Heart left ventricle (tissue), 16 donors: ENCODE measurements around the gene AIPL1. TPM values are rescaled to one million over a fixed set of nuclear protein-coding genes. Genes with fewer than 3 reads are reported as not detected.

Experiments
- ATAC-seq, 4 donors: fragments of 200-7000 bp; cut with Tn5 transposase; one replicate each; pipeline ENCODE4 v1.9.1; 2020 to 2022; ENCODE audit warnings: moderate library complexity in 4 of 4, mild to moderate bottlenecking in 3 of 4, moderate number of reproducible peaks in 1 of 4
- DNase-seq, 5 donors: peaks; one replicate each; pipeline ENCODE4 v3.0.0-alpha.2; 2020
- H3K27ac ChIP-seq, 12 donors: fragments of 200-600 bp; sonication (generic) in 4 of 12; one replicate each; pipeline versions ENCODE4 v1.5.0 to v1.8.0; 2016 to 2022; ENCODE audit warnings: mild to moderate bottlenecking in 2 of 12
- H3K27me3 ChIP-seq, 9 donors: fragments of 200-600 bp; sonication (generic) in 2 of 9; one replicate each; pipeline versions ENCODE4 v1.5.1 to v1.8.0; 2016 to 2022; ENCODE audit warnings: mild to moderate bottlenecking in 3 of 9
- H3K36me3 ChIP-seq, 9 donors: fragments of 200-600 bp; sonication (generic) in 2 of 9; one replicate each; pipeline versions ENCODE4 v1.5.0 to v1.8.0; 2018 to 2022; ENCODE audit warnings: mild to moderate bottlenecking in 2 of 9
- H3K4me1 ChIP-seq, 12 donors: fragments of 200-600 bp; sonication (generic) in 4 of 12; one replicate each; pipeline versions ENCODE4 v1.5.0 to v1.8.0; 2016 to 2022; ENCODE audit warnings: mild to moderate bottlenecking in 3 of 12
- H3K4me3 ChIP-seq, 12 donors: fragments of 200-600 bp; sonication (generic) in 4 of 12; one replicate each; pipeline versions ENCODE4 v1.5.0 to v1.8.0; 2017 to 2022; ENCODE audit warnings: mild to moderate bottlenecking in 9 of 12, moderate library complexity in 4 of 12
- H3K9me3 ChIP-seq, 12 donors: fragments of 200-600 bp; sonication (generic) in 4 of 12; one replicate each; pipeline versions ENCODE4 v1.5.0 to v1.8.0; 2016 to 2022; ENCODE audit warnings: mild to moderate bottlenecking in 1 of 12
- POLR2A ChIP-seq, 2 donors: fragments of 450-650 bp; IDR thresholded peaks; one replicate each; pipeline ENCODE4 v1.6.1; 2017; ENCODE audit warnings: antibody characterized with exemption in 2 of 2, mild to moderate bottlenecking in 2 of 2, moderate library complexity in 2 of 2
- WGBS, 4 donors: extraction: QIAGEN DNeasy Blood & Tissue Kit in 2 of 4; methylation state at CpG; one replicate each; pipeline versions ENCODE4 v1.1.5 to v1.1.7; 2013 to 2018; 5-methylcytosine and 5-hydroxymethylcytosine counted together
- intact Hi-C, 10 donors: fragments of 100-400 bp; cut with DNase I; formaldehyde crosslinking; loops; one replicate each; pipeline versions ENCODE4 v1.11.1 to v1.14.2; 2022
- polyA plus RNA-seq, 2 donors: library from polyadenylated mRNA; stranded (reverse); fragments of 200-250 nt; gene quantifications; one replicate each; pipeline ENCODE4 v1.2.3, GENCODE V29; 2013
- total RNA-seq, 9 donors: library from RNA; depleted of rRNA in 2 of 9; stranded (reverse); fragments of >200 nt in 2 of 9; fragmentation: NEBNext Ultra II Directional in 3 of 9; extraction: Animal tissue kit (Norgen Biotek cat#: 25700) in 3 of 9; gene quantifications; one replicate each; pipeline versions ENCODE4 v1.1.0 to v1.2.4, GENCODE V29; 2016 to 2023
- TF ChIP-seq, protein P1 (sequence below), 12 donors: fragments of 200-600 bp; sonication (generic) in 4 of 12; IDR thresholded peaks; one replicate each; pipeline versions ENCODE4 v1.5.0 to v1.8.0; 2018 to 2022; ENCODE audit warnings: antibody characterized with exemption in 12 of 12, mild to moderate bottlenecking in 5 of 12
- donor health status: ischemic (EF 13 %, LVEDD 7.1; RV severe dilation, severe dysfunction).
- donor health status: healthy with polysubstance abuse.
- donor health status: DM: no; HTN: yes; CAD: no.
- donor health status: DM: no; HTN: no; CAD: no.
- donor health status: ischemic (EF 25% LVEDD 6.9; RV normal size, moderate dysfunction).
- donor health status: ischemic (EF 25% LVEDD 5.7; RV mildly dilated, moderate dysfunction).
- donor health status: healthy.
- donor health status: DM: yes; HTN: yes; CAD: no.
- donor health status: ischemic (EF 35%, LVEDD 5.7; RV mildly dilated, moderate dysfunction).
- donor health status: nonischemic (EF 11% LVEDD 7.7; RV severe dilation, severe dysfunction).
- donor health status: DM: yes; HTN: yes; CAD: no.
- donor health status: PGD.
- donor health status: ischemic (EF 29% LVEDD 5.4; RV normal size, mild dysfunction).
- donor health status: nonischemic (EF 23%, LVEDD 6.1; RV moderate dilation, normal function).

The AIPL1 gene
- total and polyA plus RNA-seq, 11 donors: not detected

DNA sequence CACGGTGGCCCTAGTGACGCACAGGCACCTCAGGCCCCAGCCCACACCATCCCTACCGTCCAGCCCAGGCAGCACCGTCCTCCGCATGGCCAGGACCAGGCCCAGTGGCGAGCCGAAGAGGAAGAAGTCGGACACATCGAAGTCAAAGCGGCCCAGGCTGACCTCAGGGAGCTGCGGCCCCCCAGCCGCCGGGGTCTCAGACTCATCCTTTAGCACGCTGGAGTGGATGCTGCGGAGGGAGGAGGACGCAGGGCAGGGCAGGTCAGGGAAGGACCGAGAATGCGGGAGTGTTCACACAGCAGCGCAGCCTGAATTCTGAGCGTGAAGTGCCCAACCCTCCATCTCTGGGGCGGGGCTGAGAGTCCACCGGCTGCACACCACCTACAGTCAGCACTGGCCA is 39.5 kb upstream of the AIPL1 start:
- WGBS, 4 donors: 83 to 91% (median 89%) methylated on average over 22 of the region's 22 CpGs
- Histone ChIP-seq H3K36me3 (no peaks in the 10 kb centered on the region), H3K27me3 (no peaks in the 10 kb centered on the region), H3K4me1 (no peaks in the 10 kb centered on the region), H3K27ac (no peak overlapping the region), H3K4me3 (no peak overlapping the region), H3K9me3 (no peaks in the 10 kb centered on the region)
- intact Hi-C loops: loop anchor here in 5 of 10 donors (10.0 kb wide), 3 partner anchors 70 to 100 kb away; partner anchors contain the start of gene PITPNM3 (in 2 of the 5)
- no peak for ATAC-seq
- TF ChIP-seq, protein P1, sequence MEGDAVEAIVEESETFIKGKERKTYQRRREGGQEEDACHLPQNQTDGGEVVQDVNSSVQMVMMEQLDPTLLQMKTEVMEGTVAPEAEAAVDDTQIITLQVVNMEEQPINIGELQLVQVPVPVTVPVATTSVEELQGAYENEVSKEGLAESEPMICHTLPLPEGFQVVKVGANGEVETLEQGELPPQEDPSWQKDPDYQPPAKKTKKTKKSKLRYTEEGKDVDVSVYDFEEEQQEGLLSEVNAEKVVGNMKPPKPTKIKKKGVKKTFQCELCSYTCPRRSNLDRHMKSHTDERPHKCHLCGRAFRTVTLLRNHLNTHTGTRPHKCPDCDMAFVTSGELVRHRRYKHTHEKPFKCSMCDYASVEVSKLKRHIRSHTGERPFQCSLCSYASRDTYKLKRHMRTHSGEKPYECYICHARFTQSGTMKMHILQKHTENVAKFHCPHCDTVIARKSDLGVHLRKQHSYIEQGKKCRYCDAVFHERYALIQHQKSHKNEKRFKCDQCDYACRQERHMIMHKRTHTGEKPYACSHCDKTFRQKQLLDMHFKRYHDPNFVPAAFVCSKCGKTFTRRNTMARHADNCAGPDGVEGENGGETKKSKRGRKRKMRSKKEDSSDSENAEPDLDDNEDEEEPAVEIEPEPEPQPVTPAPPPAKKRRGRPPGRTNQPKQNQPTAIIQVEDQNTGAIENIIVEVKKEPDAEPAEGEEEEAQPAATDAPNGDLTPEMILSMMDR (IDR thresholded peaks at IDR 0.05): no peak
- TF ChIP-seq POLR2A (IDR thresholded peaks at IDR 0.05): no peak
- DNase-seq: no peak

DNA sequence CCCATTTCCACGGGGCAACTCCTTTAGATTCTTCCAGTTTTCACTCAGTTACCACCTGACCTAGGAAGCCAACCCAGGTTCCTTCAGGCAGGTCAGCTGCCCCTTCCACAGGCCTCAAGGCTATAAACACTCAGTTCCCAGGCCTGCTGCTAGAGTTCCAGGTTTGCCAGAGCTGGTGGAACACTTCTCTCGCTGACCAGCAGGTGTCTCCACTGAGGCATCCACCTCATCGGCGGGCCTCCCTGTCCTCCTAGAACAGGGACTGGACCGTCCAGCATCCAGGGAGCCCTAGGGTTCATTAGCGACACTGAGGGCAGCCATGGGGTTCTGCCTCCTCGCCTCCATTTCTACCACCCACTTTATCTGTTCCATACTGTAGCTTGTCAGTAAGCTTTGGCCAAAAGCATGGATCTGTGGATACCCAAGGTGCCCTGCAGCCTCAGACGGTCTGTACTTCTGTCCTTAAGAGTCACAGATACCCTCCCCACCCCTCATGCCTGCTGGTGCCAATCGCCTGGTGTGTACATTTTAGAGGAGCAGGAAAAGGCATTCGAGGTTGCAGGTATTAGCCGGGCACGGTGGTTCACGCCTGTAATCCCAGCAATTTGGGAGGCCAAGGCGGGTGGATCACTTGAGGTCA is 38.3 kb upstream of the AIPL1 start:
- intact Hi-C loops: loop anchor here in 6 of 10 donors (2.0 to 10.0 kb wide), 4 partner anchors 72 to 102 kb away; partner anchors contain the start of gene PITPNM3 (in 2 of the 6)
- TF ChIP-seq POLR2A (IDR thresholded peaks at IDR 0.05): no peak
- TF ChIP-seq, protein P1 (IDR thresholded peaks at IDR 0.05): peak; percentile 86 to 96 (median 92)
- DNase-seq (peak; percentile 61 to 81 (median 70)), ATAC-seq (peak in 3 of 4 donors; percentile 73 to 82 (median 78))
- 45 to 65% (median 47%) methylated on average over 10 to 14 of the region's 14 CpGs for WGBS, 4 donors
- Histone ChIP-seq H3K4me3 (no peak overlapping the region), H3K36me3 (no peaks in the 10 kb centered on the region), H3K9me3 (no peaks in the 10 kb centered on the region), H3K27ac (no peak overlapping the region), H3K27me3 (no peaks in the 10 kb centered on the region), H3K4me1 (no peaks in the 10 kb centered on the region)

DNA sequence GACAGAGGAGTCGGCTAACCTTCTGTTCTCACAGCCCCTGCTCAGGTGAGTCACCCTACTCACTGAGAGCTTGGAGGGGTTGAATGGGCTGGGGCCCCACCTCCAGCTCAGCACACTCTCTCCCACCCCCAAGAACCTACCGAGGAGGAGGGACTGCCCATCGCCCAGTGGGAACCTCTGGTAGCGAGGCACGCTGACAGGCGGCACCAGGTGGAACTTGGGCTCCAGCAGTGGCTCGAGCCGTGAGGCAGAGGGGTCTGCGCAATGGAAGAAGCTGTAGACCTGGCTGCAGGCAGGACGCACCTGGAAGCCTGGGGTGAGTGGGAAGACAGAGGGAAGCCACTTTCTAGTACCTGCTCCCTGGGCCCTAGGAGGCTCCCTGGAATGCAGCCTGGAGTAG is 37.6 kb upstream of the AIPL1 start:
- Histone ChIP-seq H3K27ac (no peak overlapping the region), H3K4me3 (no peak overlapping the region), H3K27me3 (no peaks in the 10 kb centered on the region), H3K9me3 (peaks cover 0 to 3% (median 0%) of the 10 kb centered on the region in 12 donors), H3K4me1 (no peaks in the 10 kb centered on the region), H3K36me3 (no peaks in the 10 kb centered on the region)
- ATAC-seq (peak in 1 of 4 donors; percentile 10), DNase-seq (no peak)
- no peak for TF ChIP-seq POLR2A (IDR thresholded peaks at IDR 0.05)
- intact Hi-C loops: loop anchor here in 6 of 10 donors (2.0 to 10.0 kb wide), 4 partner anchors 72 to 102 kb away; partner anchors contain the start of gene PITPNM3 (in 2 of the 6)
- whole genome bisulfite sequencing, 4 donors: 92 to 98% (median 95%) methylated on average over 9 to 10 of the region's 10 CpGs

DNA sequence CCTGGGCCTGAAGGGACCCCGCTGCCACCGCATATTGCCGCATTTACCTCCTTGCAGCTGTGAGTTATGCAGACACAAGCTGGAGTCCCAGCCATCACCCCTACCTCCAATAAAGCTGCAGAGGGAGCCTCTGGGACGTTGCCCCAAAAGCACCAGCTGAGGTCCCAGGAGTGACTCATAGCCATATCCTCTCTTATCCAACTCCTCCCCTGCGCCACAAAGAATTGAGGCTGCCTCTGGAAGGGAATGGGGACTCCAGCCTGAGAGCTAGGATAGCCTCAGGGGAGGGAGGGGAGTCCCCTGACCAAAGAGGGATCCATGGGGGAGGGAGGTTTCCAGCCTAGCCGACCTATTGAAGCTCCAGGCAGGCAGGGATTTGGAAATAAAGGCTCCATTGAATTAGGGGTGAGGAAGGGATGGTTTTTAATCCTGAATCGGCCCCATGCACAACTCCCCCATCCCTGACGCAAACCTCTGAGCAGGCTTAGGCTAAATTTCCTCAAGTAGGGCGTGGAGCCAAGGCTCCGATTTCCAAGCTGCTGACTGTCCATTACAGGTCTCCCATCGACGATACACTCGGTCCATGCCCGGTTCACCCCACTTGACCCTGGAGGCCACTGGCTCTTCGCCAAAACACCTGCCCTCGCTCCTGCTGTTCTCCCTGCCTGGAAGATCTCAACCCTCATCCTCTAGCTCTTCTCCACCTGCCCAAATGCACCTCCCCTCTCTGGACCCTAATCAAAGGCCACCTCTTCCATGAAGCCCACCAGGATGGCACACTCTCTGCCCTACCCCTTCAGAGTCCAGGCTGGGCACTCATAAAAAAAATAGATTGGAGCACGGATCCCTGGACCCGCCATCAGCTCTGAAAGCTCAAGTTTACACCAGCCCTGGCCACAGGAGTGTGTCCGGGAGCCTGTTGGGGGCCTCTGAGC is 36.9 kb upstream of the AIPL1 start:
- H3K9me3 ChIP-seq: peaks cover 0 to 8% (median 0%) of the 10 kb centered on the region in 12 donors
- no peak overlapping the region for H3K4me3 ChIP-seq
- DNase-seq (no peak), ATAC-seq (no peak)
- intact Hi-C loops: loop anchor here in 6 of 10 donors (2.0 to 10.0 kb wide), 4 partner anchors 73 to 103 kb away; partner anchors contain the start of gene PITPNM3 (in 2 of the 6)
- H3K27ac ChIP-seq: no peak overlapping the region
- no peaks in the 10 kb centered on the region for H3K36me3 ChIP-seq
- 61 to 70% (median 68%) methylated on average over 14 to 19 of the region's 19 CpGs for WGBS, 4 donors
- no peaks in the 10 kb centered on the region for H3K4me1 ChIP-seq
- no peaks in the 10 kb centered on the region for H3K27me3 ChIP-seq
- TF ChIP-seq POLR2A (IDR thresholded peaks at IDR 0.05): no peak
- TF ChIP-seq, protein P1 (IDR thresholded peaks at IDR 0.05): no peak
